HepG2 (cell line): ENCODE measurements around the gene AGPAT3. TPM values are rescaled to one million over a fixed set of nuclear protein-coding genes. Genes with fewer than 3 reads are reported as not detected.

Experiments
- ATF1 ChIP-seq: IDR thresholded peaks from 2 replicates; pipeline ENCODE4 v1.6.1; 2016; ENCODE audit warnings: mild to moderate bottlenecking, control low read depth
- HDAC2 ChIP-seq: sonication (generic); formaldehyde crosslinking; IDR thresholded peaks from 2 replicates; pipeline ENCODE4 v1.4.0; 2020; ENCODE audit warnings: missing genetic modification reagents
- ISL2 ChIP-seq: sonication (generic); formaldehyde crosslinking; IDR thresholded peaks from 2 replicates; pipeline ENCODE4 v1.5.0; 2020; ENCODE audit warnings: missing genetic modification reagents
- KMT2A ChIP-seq: sonication (generic); formaldehyde crosslinking; IDR thresholded peaks from 2 replicates; pipeline ENCODE4 v1.4.0; 2020; ENCODE audit warnings: missing genetic modification reagents
- RBM39 ChIP-seq: fragments of 200-400 bp; formaldehyde crosslinking; IDR thresholded peaks from one replicate; pipeline ENCODE4 v1.6.1; 2018; ENCODE audit warnings: antibody characterized with exemption, mild to moderate bottlenecking, low read depth, low read length; ENCODE audit not compliant: poor library complexity, severe bottlenecking
- RXRB ChIP-seq: IDR thresholded peaks from 2 replicates; pipeline ENCODE4 v1.6.1; 2016; ENCODE audit warnings: borderline replicate concordance, missing genetic modification reagents, missing compliant biosample characterization
- SOX6 ChIP-seq, 2 experiments: fragments of 450-650 bp in 1 of 2; sonication (generic) in 1 of 2; formaldehyde crosslinking in 1 of 2; IDR thresholded peaks; 2 replicates each; pipeline versions ENCODE4 v1.4.0 to v1.6.1; 2017 to 2020; ENCODE audit warnings: antibody characterized with exemption in 1 of 2, mild to moderate bottlenecking in 1 of 2, missing genetic modification reagents in 1 of 2
- SRY ChIP-seq: sonication (generic); formaldehyde crosslinking; IDR thresholded peaks from 2 replicates; pipeline ENCODE4 v1.8.0; 2022; ENCODE audit warnings: mild to moderate bottlenecking, missing genetic modification reagents
- THYN1 ChIP-seq: sonication (generic); formaldehyde crosslinking; IDR thresholded peaks from 2 replicates; pipeline ENCODE4 v1.8.1; 2023; ENCODE audit warnings: low read depth, mild to moderate bottlenecking, moderate library complexity, missing genetic modification reagents, borderline replicate concordance
- YEATS2 ChIP-seq: sonication (generic); formaldehyde crosslinking; IDR thresholded peaks from 2 replicates; pipeline ENCODE4 v1.4.0; 2020; ENCODE audit warnings: missing genetic modification reagents, borderline replicate concordance
- ZBTB7B ChIP-seq: sonication (generic); formaldehyde crosslinking; IDR thresholded peaks from 2 replicates; pipeline ENCODE4 v1.4.0; 2020; ENCODE audit warnings: missing genetic modification reagents
- ZMYM4 ChIP-seq: sonication (generic); formaldehyde crosslinking; IDR thresholded peaks from 2 replicates; pipeline ENCODE4 v1.8.1; 2023; ENCODE audit warnings: mild to moderate bottlenecking, missing genetic modification reagents
- ZNF136 ChIP-seq: sonication (generic); formaldehyde crosslinking; IDR thresholded peaks from 2 replicates; pipeline ENCODE4 v1.8.1; 2022; ENCODE audit warnings: low read depth, mild to moderate bottlenecking, moderate library complexity, missing genetic modification reagents
- polyA plus RNA-seq, 8 experiments: library from polyadenylated mRNA; depleted of rRNA in 3 of 8; stranded (reverse) in 7 of 8; unstranded in 1 of 8; fragments of >200 nt; fragmentation: Illumina TruSeq in 4 of 8; extraction: Trizol in 4 of 8; gene quantifications; 2 replicates each; pipeline versions ENCODE4 v1.2.1 to v1.2.3, GENCODE V29; 2011 to 2016; ENCODE audit warnings: low read depth in 4 of 8, missing spikeins in 1 of 8, mixed read lengths in 1 of 8; ENCODE audit not compliant: insufficient read depth in 1 of 8
- total RNA-seq, 5 experiments: library from RNA; depleted of rRNA; stranded (reverse); fragments of >200 nt; fragmentation: Illumina TruSeq; extraction: Trizol; gene quantifications; 2 replicates each; pipeline ENCODE4 v1.2.3, GENCODE V29; 2016; ENCODE audit warnings: low read depth in 1 of 5
- TF ChIP-seq, protein P1 (sequence below): sonication (generic); formaldehyde crosslinking; IDR thresholded peaks from 2 replicates; pipeline ENCODE4 v1.4.0; 2020; ENCODE audit warnings: missing genetic modification reagents
- TF ChIP-seq, protein P2 (sequence below): sonication (generic); formaldehyde crosslinking; IDR thresholded peaks from 2 replicates; pipeline ENCODE4 v1.5.0; 2020; ENCODE audit warnings: missing genetic modification reagents, mild to moderate bottlenecking, borderline replicate concordance
- TF ChIP-seq, protein P3 (sequence below): sonication (generic); formaldehyde crosslinking; IDR thresholded peaks from 2 replicates; pipeline ENCODE4 v1.5.0; 2020; ENCODE audit warnings: mild to moderate bottlenecking, missing genetic modification reagents
- TF ChIP-seq, protein P4 (sequence below): sonication (generic); formaldehyde crosslinking; IDR thresholded peaks from 2 replicates; pipeline ENCODE4 v1.4.0; 2020; ENCODE audit warnings: missing genetic modification reagents, mild to moderate bottlenecking, borderline replicate concordance
- TF ChIP-seq, protein P5 (sequence below), 2 experiments: fragments of 450-650 bp in 1 of 2; sonication (generic) in 1 of 2; formaldehyde crosslinking; IDR thresholded peaks; 2 replicates each; pipeline versions ENCODE4 v1.5.0 to v1.8.0; 2020 to 2022; ENCODE audit warnings: mild to moderate bottlenecking in 1 of 2, missing genetic modification reagents in 1 of 2

Gene AGPAT3
- total and polyA plus RNA-seq, 2 of the 13 experiments (the other 11 are each of a cell fraction or from before 2014, with no cell fraction given) = 32.2 to 54.4 TPM

DNA sequence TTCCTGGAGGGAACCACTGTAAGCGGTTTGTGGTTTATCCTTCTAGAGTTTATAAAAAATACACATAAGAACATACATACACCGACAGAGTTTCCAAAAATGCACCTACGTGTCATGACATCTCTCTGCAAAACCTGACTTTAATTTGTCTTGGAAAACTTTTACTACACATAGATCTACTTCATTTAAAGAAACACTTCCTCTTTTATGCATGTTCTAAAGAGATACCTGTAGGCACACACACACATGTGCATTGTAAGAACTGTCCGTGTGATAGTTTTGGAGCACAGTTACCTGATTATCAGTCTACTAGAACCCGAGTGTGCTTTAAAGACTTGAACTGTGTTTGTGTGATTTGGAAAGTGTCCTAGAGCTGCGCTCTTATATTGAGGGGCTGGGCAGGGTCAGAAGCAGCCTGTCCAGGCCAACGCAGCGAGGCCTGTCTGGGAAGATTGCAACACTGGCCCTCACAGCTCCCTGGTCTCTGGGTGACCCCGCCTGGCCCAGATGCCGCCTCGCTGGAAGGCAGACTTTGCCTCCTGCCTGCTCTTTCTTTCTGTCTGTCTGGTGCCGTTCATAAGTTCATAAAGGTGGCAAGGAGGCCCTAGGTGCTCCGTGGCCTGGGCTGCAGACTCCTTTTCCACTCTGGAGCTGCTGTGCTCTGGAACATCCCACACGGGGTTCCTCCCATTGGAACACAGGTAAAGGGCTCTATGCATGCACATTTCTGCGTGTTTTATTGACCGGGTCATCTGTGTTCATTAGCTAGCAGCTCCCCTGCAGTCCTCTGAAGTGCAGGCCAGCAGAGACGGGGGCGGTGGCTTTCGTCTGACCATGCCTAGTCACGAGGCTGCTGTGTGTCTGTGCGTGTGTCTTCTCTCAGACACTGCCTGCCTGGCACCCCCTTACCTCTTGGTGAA, 46.3 kb downstream of the AGPAT3 start (continued):
- peak; percentile 71 for TF ChIP-seq KMT2A
- TF ChIP-seq, protein P1, sequence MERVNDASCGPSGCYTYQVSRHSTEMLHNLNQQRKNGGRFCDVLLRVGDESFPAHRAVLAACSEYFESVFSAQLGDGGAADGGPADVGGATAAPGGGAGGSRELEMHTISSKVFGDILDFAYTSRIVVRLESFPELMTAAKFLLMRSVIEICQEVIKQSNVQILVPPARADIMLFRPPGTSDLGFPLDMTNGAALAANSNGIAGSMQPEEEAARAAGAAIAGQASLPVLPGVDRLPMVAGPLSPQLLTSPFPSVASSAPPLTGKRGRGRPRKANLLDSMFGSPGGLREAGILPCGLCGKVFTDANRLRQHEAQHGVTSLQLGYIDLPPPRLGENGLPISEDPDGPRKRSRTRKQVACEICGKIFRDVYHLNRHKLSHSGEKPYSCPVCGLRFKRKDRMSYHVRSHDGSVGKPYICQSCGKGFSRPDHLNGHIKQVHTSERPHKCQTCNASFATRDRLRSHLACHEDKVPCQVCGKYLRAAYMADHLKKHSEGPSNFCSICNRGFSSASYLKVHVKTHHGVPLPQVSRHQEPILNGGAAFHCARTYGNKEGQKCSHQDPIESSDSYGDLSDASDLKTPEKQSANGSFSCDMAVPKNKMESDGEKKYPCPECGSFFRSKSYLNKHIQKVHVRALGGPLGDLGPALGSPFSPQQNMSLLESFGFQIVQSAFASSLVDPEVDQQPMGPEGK (CRISPR knock-in tag) = peak; percentile 75
- TF ChIP-seq RXRB (CRISPR knock-in tag) = peak; percentile 70; the same call in 1 of the 2 replicates
- TF ChIP-seq ZBTB7B (CRISPR knock-in tag) = peak; percentile 65; the same call in 1 of the 2 replicates
- 0 out of 2 replicates have a peak, but pooled peaks have one; percentile 28 for TF ChIP-seq SRY
- TF ChIP-seq, protein P2, sequence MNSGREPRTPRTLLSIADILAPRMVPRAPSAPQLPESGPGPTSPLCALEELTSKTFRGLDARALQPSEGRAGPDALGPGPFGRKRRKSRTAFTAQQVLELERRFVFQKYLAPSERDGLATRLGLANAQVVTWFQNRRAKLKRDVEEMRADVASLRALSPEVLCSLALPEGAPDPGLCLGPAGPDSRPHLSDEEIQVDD (CRISPR knock-in tag) = no peak
- TF ChIP-seq RBM39 = peak; percentile 47
- TF ChIP-seq ATF1 (CRISPR knock-in tag) = no peak
- TF ChIP-seq ZMYM4 (CRISPR knock-in tag) = 0 out of 2 replicates have a peak, but pooled peaks have one; percentile 25
- 0 out of 2 replicates have a peak, but pooled peaks have one; percentile 15 for TF ChIP-seq ISL2 (CRISPR knock-in tag)
- peak; percentile 45; the same call in 1 of the 2 replicates for TF ChIP-seq HDAC2
- TF ChIP-seq, protein P3, sequence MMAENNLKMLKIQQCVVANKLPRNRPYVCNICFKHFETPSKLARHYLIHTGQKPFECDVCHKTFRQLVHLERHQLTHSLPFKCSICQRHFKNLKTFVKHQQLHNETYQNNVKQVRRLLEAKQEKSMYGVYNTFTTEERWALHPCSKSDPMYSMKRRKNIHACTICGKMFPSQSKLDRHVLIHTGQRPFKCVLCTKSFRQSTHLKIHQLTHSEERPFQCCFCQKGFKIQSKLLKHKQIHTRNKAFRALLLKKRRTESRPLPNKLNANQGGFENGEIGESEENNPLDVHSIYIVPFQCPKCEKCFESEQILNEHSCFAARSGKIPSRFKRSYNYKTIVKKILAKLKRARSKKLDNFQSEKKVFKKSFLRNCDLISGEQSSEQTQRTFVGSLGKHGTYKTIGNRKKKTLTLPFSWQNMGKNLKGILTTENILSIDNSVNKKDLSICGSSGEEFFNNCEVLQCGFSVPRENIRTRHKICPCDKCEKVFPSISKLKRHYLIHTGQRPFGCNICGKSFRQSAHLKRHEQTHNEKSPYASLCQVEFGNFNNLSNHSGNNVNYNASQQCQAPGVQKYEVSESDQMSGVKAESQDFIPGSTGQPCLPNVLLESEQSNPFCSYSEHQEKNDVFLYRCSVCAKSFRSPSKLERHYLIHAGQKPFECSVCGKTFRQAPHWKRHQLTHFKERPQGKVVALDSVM (CRISPR knock-in tag) = 0 out of 2 replicates have a peak, but pooled peaks have one; percentile 18
- no peak for TF ChIP-seq SOX6 (IDR thresholded peaks at IDR 0.05)
- peak; percentile 19; the same call in 1 of the 2 replicates for TF ChIP-seq SOX6 (CRISPR knock-in tag; IDR thresholded peaks at IDR 0.05)
- TF ChIP-seq, protein P4, sequence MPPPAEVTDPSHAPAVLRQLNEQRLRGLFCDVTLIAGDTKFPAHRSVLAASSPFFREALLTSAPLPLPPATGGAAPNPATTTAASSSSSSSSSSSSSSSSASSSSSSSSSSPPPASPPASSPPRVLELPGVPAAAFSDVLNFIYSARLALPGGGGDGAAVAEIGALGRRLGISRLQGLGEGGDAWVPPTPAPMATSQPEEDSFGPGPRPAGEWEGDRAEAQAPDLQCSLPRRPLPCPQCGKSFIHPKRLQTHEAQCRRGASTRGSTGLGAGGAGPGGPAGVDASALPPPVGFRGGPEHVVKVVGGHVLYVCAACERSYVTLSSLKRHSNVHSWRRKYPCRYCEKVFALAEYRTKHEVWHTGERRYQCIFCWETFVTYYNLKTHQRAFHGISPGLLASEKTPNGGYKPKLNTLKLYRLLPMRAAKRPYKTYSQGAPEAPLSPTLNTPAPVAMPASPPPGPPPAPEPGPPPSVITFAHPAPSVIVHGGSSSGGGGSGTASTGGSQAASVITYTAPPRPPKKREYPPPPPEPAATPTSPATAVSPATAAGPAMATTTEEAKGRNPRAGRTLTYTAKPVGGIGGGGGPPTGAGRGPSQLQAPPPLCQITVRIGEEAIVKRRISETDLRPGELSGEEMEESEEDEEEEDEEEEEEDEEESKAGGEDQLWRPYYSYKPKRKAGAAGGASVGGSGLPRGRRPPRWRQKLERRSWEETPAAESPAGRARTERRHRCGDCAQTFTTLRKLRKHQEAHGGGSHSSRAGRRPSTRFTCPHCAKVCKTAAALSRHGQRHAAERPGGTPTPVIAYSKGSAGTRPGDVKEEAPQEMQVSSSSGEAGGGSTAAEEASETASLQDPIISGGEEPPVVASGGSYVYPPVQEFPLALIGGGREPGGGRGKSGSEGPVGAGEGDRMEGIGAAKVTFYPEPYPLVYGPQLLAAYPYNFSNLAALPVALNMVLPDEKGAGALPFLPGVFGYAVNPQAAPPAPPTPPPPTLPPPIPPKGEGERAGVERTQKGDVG (CRISPR knock-in tag) = peak; percentile 32; the same call in 1 of the 2 replicates
- peak; percentile 37; the same call in 1 of the 2 replicates for TF ChIP-seq YEATS2
- TF ChIP-seq ZNF136 (CRISPR knock-in tag) = 0 out of 2 replicates have a peak, but pooled peaks have one; percentile 30
- no peak for TF ChIP-seq THYN1 (CRISPR knock-in tag)
- TF ChIP-seq, protein P5, sequence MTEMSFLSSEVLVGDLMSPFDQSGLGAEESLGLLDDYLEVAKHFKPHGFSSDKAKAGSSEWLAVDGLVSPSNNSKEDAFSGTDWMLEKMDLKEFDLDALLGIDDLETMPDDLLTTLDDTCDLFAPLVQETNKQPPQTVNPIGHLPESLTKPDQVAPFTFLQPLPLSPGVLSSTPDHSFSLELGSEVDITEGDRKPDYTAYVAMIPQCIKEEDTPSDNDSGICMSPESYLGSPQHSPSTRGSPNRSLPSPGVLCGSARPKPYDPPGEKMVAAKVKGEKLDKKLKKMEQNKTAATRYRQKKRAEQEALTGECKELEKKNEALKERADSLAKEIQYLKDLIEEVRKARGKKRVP (CRISPR knock-in tag; IDR thresholded peaks at IDR 0.05) = no peak
